Gastroesophageal sphincter (tissue), 4 donors: ENCODE measurements around the gene GRIP2. TPM values are rescaled to one million over a fixed set of nuclear protein-coding genes. Genes with fewer than 3 reads are reported as not detected.

Experiments used
- ATAC-seq: fragments of 150-250 bp; one replicate; pipeline ENCODE4 v1.9.1; 2016; ENCODE audit warnings: mild to moderate bottlenecking, moderate library complexity
- H3K27ac ChIP-seq, 4 donors: fragments of 200-600 bp; sonication (generic) in 3 of 4; 1 replicate in 3 of 4; 2 replicates in 1 of 4; pipeline ENCODE4 v1.5.1; 2016 to 2019
- H3K27me3 ChIP-seq: fragments of 200-600 bp; sonication (generic); one replicate; pipeline ENCODE4 v1.5.1; 2019
- H3K36me3 ChIP-seq, 2 donors: fragments of 200-600 bp; sonication (generic); one replicate each; pipeline ENCODE4 v1.5.1; 2019; ENCODE audit warnings: control low read depth in 1 of 2
- H3K4me1 ChIP-seq, 3 donors: fragments of 200-600 bp; sonication (generic); 1 replicate in 2 of 3; 2 replicates in 1 of 3; pipeline ENCODE4 v1.5.1; 2016 to 2019; ENCODE audit warnings: control low read depth in 2 of 3
- H3K4me3 ChIP-seq, 2 donors: fragments of 200-600 bp; sonication (generic); one replicate each; pipeline ENCODE4 v1.5.1; 2019; ENCODE audit warnings: mild to moderate bottlenecking in 1 of 2, moderate library complexity in 1 of 2
- H3K9me3 ChIP-seq, 3 donors: fragments of 200-600 bp; sonication (generic); one replicate each; pipeline ENCODE4 v1.5.1; 2017 to 2019; ENCODE audit warnings: control low read depth in 2 of 3
- EP300 ChIP-seq: sonication (generic); formaldehyde crosslinking; IDR thresholded peaks from one replicate; pipeline ENCODE4 v1.6.1; 2017; ENCODE audit warnings: antibody characterized with exemption, mild to moderate bottlenecking
- POLR2A ChIP-seq, 2 donors: fragments of 450-650 bp; IDR thresholded peaks; one replicate each; pipeline ENCODE4 v1.6.1; 2017; ENCODE audit warnings: antibody characterized with exemption in 2 of 2, mild to moderate bottlenecking in 2 of 2, moderate library complexity in 1 of 2
- POLR2AphosphoS5 ChIP-seq: sonication (generic); formaldehyde crosslinking; IDR thresholded peaks from one replicate; pipeline ENCODE4 v1.6.1; 2017; ENCODE audit warnings: antibody characterized with exemption
- WGBS, 2 donors: methylation state at CpG; one replicate each; pipeline ENCODE4 v1.1.5; 2018; ENCODE audit warnings: low coverage in 1 of 2; 5-methylcytosine and 5-hydroxymethylcytosine counted together
- total RNA-seq, 4 donors: library from RNA; depleted of rRNA; stranded (reverse); fragments of >200 nt; gene quantifications; one replicate each; pipeline ENCODE4 v1.1.0, GENCODE V29; 2016
- TF ChIP-seq, protein P1 (sequence below), 4 experiments: fragments of 200-600 bp in 2 of 4; fragments of 450-650 bp in 2 of 4; sonication (generic) in 1 of 4; IDR thresholded peaks; one replicate each; pipeline ENCODE4 v1.5.1; 2017 to 2019; ENCODE audit warnings: antibody characterized with exemption in 4 of 4, mild to moderate bottlenecking in 2 of 4, moderate library complexity in 2 of 4

GRIP2 gene
- total RNA-seq, 4 donors from 2014 or later = 0.27 to 1.6 (median 0.72) TPM

DNA sequence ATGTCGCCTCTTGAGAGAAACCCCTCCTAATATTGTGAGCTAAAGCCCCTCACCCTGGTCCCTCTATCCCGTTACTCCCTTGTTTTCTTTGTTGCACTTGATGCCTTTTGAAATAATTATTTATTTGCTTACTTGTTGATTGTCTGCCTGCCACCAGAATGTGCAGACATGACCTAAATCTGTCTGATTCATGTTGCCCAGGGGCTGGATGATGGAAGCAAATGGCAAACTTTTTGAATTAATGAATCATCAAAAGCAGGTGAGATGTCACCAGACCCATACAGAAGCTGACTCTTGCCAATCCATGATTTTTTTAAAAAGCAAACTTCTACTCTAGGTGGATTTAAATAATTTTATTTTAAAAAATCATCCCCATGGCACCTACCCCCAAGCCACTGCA is 49.3 kb downstream of the GRIP2 start:
- no peak for ATAC-seq
- H3K27ac ChIP-seq = no peak overlapping the region
- no peaks in the 10 kb centered on the region for H3K27me3 ChIP-seq
- no peaks in the 10 kb centered on the region for H3K9me3 ChIP-seq
- H3K4me1 ChIP-seq = peaks cover 0 to 16% (median 0%) of the 10 kb centered on the region in 3 donors
- H3K36me3 ChIP-seq = peaks cover 0 to 25% of the 10 kb centered on the region in 2 donors
- 100% methylated on average over 2 of the region's 2 CpGs; no CpG with 5 or more reads in 1 of the 2 donors for WGBS, 2 donors
- TF ChIP-seq, protein P1, sequence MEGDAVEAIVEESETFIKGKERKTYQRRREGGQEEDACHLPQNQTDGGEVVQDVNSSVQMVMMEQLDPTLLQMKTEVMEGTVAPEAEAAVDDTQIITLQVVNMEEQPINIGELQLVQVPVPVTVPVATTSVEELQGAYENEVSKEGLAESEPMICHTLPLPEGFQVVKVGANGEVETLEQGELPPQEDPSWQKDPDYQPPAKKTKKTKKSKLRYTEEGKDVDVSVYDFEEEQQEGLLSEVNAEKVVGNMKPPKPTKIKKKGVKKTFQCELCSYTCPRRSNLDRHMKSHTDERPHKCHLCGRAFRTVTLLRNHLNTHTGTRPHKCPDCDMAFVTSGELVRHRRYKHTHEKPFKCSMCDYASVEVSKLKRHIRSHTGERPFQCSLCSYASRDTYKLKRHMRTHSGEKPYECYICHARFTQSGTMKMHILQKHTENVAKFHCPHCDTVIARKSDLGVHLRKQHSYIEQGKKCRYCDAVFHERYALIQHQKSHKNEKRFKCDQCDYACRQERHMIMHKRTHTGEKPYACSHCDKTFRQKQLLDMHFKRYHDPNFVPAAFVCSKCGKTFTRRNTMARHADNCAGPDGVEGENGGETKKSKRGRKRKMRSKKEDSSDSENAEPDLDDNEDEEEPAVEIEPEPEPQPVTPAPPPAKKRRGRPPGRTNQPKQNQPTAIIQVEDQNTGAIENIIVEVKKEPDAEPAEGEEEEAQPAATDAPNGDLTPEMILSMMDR (IDR thresholded peaks at IDR 0.05) = no peak
- TF ChIP-seq POLR2A (IDR thresholded peaks at IDR 0.05) (no peak), EP300 (no peak), POLR2AphosphoS5 (no peak)
- no peak overlapping the region for H3K4me3 ChIP-seq

DNA sequence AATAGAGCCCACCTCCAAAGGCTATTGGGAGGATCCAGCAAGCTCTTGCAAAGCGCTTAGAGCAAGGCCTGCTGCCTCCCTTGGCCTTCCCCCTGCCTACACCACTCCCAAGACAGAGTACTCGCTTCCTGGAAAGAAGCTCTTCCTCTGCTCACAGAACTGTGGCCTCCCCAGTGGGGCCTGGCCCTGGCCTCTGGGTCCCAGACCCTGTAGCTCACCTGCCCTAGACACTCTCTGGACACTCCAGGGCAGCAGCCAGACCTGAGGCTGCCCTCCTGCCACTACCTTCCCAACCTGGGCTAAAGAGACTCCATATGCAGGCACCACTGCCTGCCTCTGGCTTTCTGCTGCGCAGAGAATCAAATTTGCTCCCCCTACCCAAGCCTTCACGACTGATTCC is 49.9 kb downstream of the GRIP2 start:
- H3K4me3 ChIP-seq = no peak overlapping the region
- no peaks in the 10 kb centered on the region for H3K9me3 ChIP-seq
- TF ChIP-seq EP300 = no peak
- no peak for TF ChIP-seq POLR2AphosphoS5
- TF ChIP-seq, protein P1 (IDR thresholded peaks at IDR 0.05) = no peak
- no peak for TF ChIP-seq POLR2A (IDR thresholded peaks at IDR 0.05)
- 90 to 95% methylated on average over 2 to 3 of the region's 4 CpGs for WGBS, 2 donors
- no peak for ATAC-seq
- no peak overlapping the region for H3K27ac ChIP-seq
- H3K27me3 ChIP-seq = no peaks in the 10 kb centered on the region
- H3K36me3 ChIP-seq = peaks cover 0 to 31% of the 10 kb centered on the region in 2 donors
- H3K4me1 ChIP-seq = peaks cover 0 to 16% (median 0%) of the 10 kb centered on the region in 3 donors

GRCh38 chr3:14489641-14490040 is 50.5 kb downstream of the GRIP2 start:
- Histone ChIP-seq H3K4me3 (no peak overlapping the region), H3K9me3 (no peaks in the 10 kb centered on the region), H3K4me1 (peaks cover 0 to 16% (median 0%) of the 10 kb centered on the region in 3 donors), H3K27me3 (no peaks in the 10 kb centered on the region), H3K36me3 (peaks cover 0 to 37% of the 10 kb centered on the region in 2 donors), H3K27ac (no peak overlapping the region)
- WGBS, 2 donors = 100% methylated on average over 3 of the region's 7 CpGs; no CpG with 5 or more reads in 1 of the 2 donors
- no peak for ATAC-seq
- TF ChIP-seq, protein P1 (IDR thresholded peaks at IDR 0.05) = no peak
- TF ChIP-seq POLR2A (IDR thresholded peaks at IDR 0.05) (no peak), POLR2AphosphoS5 (no peak), EP300 (no peak)

GRCh38 chr3:14488286-14489041 is 51.7 kb downstream of the GRIP2 start:
- no peaks in the 10 kb centered on the region for H3K9me3 ChIP-seq
- H3K27ac ChIP-seq = peak overlapping the region in 1 of 4 donors; percentile 14
- H3K27me3 ChIP-seq = no peaks in the 10 kb centered on the region
- H3K4me3 ChIP-seq = no peak overlapping the region
- TF ChIP-seq POLR2AphosphoS5 (no peak), POLR2A (IDR thresholded peaks at IDR 0.05) (no peak), EP300 (no peak)
- TF ChIP-seq, protein P1 (IDR thresholded peaks at IDR 0.05) = no peak
- 6 to 26% methylated on average over 2 to 4 of the region's 7 CpGs for WGBS, 2 donors
- no peak for ATAC-seq
- peaks cover 0 to 48% of the 10 kb centered on the region in 2 donors for H3K36me3 ChIP-seq
- peaks cover 0 to 16% (median 0%) of the 10 kb centered on the region in 3 donors for H3K4me1 ChIP-seq

DNA sequence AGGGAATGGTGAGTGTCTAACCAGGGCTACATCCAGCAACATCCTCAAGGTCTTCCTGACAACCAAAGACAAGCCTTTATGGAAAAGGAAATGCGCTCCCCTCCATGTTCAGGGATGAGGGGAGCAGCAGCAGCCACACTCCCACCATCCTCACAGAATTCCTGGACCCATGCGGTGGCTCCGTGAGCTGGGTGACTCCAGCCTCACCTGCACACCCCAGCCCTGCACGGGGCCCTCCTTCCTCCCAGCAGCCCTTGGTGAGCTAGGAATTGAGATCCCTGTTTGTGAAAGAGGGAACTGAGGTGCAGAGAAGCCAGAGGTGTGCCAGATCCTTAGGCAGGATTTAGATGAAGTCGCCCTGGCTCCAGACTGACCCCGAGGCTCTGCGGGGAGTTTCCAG is 52.3 kb downstream of the GRIP2 start:
- WGBS, 2 donors = 70 to 100% methylated on average over 1 to 2 of the region's 7 CpGs
- Histone ChIP-seq H3K27me3 (no peaks in the 10 kb centered on the region), H3K4me3 (no peak overlapping the region), H3K9me3 (no peaks in the 10 kb centered on the region), H3K36me3 (peaks cover 0 to 54% of the 10 kb centered on the region in 2 donors), H3K27ac (peak overlapping the region in 1 of 4 donors; percentile 14), H3K4me1 (peaks cover 0 to 18% (median 0%) of the 10 kb centered on the region in 3 donors)
- TF ChIP-seq POLR2A (IDR thresholded peaks at IDR 0.05) (no peak), POLR2AphosphoS5 (no peak), EP300 (no peak)
- TF ChIP-seq, protein P1 (IDR thresholded peaks at IDR 0.05) = no peak
- peak; percentile 21 for ATAC-seq
